HG02884 (cell line): ENCODE results near the gene SKAP1.

ENCODE experiments used
- ATAC-seq: cut with Tn5 transposase; IDR thresholded peaks from one replicate; pipeline ENCODE4 v1.9.1; 2021; ENCODE audit warnings: mild to moderate bottlenecking, moderate library complexity; ENCODE audit not compliant: unreplicated experiment

The SKAP1 gene

GRCh38 chr17:48429638-48430586 lies at the start of gene SKAP1:
TSS of gene SKAP1 (minus strand) at chr17:48430214.
- no peak for ATAC-seq

- ATAC-seq: no peak
Measured at GRCh38 chr17:48479014-48479402, 49.0 kb upstream of the SKAP1 start.

- ATAC-seq: peak; percentile 92
Measured at GRCh38 chr17:48478224-48479013, 48.4 kb upstream of the SKAP1 start.

GRCh38 chr17:48477221-48477620 lies 47.2 kb upstream of the SKAP1 start:
- ATAC-seq: no peak

- no peak for ATAC-seq
Measured at GRCh38 chr17:48472411-48473281, 42.6 kb upstream of the SKAP1 start.

- no peak for ATAC-seq
Measured at GRCh38 chr17:48471817-48472410, 41.9 kb upstream of the SKAP1 start.

GRCh38 chr17:48470388-48471034 lies 40.5 kb upstream of the SKAP1 start:
- ATAC-seq: no peak

- ATAC-seq: no peak
Measured at GRCh38 chr17:48469227-48469626, 39.2 kb upstream of the SKAP1 start.

GRCh38 chr17:48468299-48468698 lies 38.3 kb upstream of the SKAP1 start:
- ATAC-seq: no peak

GRCh38 chr17:48465884-48466283 lies 35.9 kb upstream of the SKAP1 start:
- ATAC-seq: no peak

GRCh38 chr17:48463526-48463925 lies 33.5 kb upstream of the SKAP1 start:
- ATAC-seq: no peak

- ATAC-seq: no peak
Measured at GRCh38 chr17:48462946-48463345, 32.9 kb upstream of the SKAP1 start.

GRCh38 chr17:48460052-48460451 lies 30.0 kb upstream of the SKAP1 start:
- ATAC-seq: no peak

GRCh38 chr17:48459070-48459844 lies 29.2 kb upstream of the SKAP1 start:
- ATAC-seq: no peak

GRCh38 chr17:48457080-48457836 lies 27.2 kb upstream of the SKAP1 start:
- no peak for ATAC-seq

GRCh38 chr17:48456589-48456988 lies 26.6 kb upstream of the SKAP1 start:
- no peak for ATAC-seq

GRCh38 chr17:48455791-48456190 lies 25.8 kb upstream of the SKAP1 start:
- ATAC-seq: no peak

- no peak for ATAC-seq
Measured at GRCh38 chr17:48453447-48453846, 23.4 kb upstream of the SKAP1 start.

- no peak for ATAC-seq
Measured at GRCh38 chr17:48451489-48451888, 21.5 kb upstream of the SKAP1 start.
